Fibroblast of lung (primary cell): ENCODE data around the gene DYRK1A.

Experiments used
- CTCF ChIP-seq, 2 donors: IDR thresholded peaks in 1 of 2; conservative IDR thresholded peaks in 1 of 2; 1 replicate in 1 of 2; 2 replicates in 1 of 2; pipeline ENCODE4 v1.5.1; 2011 to 2012; ENCODE audit warnings: low read length in 2 of 2, control low read depth in 1 of 2, inconsistent platforms in 1 of 2, low read depth in 1 of 2, mild to moderate bottlenecking in 1 of 2
- EZH2 ChIP-seq: IDR thresholded peaks from 2 replicates; pipeline ENCODE4 v1.5.1; 2012; ENCODE audit warnings: low read length, control low read depth, mild to moderate bottlenecking; ENCODE audit errors: missing control alignments

DNA sequence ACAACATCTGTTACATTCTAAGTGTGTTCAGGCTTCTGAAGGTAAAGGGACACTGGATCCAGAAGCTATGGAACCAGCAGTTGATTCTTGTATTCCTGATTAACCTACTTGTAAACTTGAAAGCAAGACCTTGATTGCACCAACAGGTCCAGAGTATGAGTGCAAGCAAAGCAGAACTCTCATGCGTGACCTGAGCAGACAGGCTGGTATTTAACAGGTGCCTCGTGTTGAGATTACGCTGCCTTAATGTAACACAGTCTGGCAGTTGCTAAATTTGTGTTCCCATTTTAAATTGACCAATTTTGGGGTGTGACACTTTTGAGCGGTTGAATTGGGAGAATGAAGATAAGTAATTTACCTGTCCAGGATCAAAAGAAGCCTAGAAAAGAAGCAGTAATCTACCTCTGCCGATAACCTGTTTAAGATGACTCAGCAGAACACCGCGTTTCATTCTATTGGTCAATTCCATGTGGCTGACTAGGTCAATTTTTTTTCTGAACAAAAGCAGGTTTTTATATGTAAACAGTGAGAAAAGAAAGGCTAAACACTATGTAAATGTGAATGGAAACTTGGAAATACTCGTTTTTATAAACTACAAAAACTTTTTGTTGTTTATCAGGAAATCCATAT, 147.6 kb downstream of the DYRK1A start:
- TF ChIP-seq CTCF (conservative IDR thresholded peaks at IDR 0.05 in 1 of 2, IDR thresholded peaks at IDR 0.05 in 1 of 2; ENCODE audit: low read depth in 1 of 2, low read length in 2 of 2) (no peak), EZH2 (no peak)
